ENCODE measurements around the gene PALLD. TPM values are rescaled to one million over a fixed set of nuclear protein-coding genes. Genes with fewer than 3 reads are reported as not detected.

Gene PALLD
- total RNA-seq, 1 experiment from 2014 or later, result 23.7 TPM

- ATAC-seq (no peak), DNase-seq (ENCODE audit: low spot score) (no peak)
- TF ChIP-seq, protein P1, sequence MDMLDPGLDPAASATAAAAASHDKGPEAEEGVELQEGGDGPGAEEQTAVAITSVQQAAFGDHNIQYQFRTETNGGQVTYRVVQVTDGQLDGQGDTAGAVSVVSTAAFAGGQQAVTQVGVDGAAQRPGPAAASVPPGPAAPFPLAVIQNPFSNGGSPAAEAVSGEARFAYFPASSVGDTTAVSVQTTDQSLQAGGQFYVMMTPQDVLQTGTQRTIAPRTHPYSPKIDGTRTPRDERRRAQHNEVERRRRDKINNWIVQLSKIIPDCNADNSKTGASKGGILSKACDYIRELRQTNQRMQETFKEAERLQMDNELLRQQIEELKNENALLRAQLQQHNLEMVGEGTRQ (CRISPR knock-in tag; IDR thresholded peaks at IDR 0.05), result no peak
- TF ChIP-seq FOXP1 (CRISPR knock-in tag; IDR thresholded peaks at IDR 0.05; ENCODE audit: borderline replicate concordance) (no peak), ZNF219 (CRISPR knock-in tag; IDR thresholded peaks at IDR 0.05; ENCODE audit: borderline replicate concordance) (no peak), CDX4 (CRISPR knock-in tag; IDR thresholded peaks at IDR 0.05; ENCODE audit: borderline replicate concordance) (no peak), ZNF532 (CRISPR knock-in tag; IDR thresholded peaks at IDR 0.05; ENCODE audit: borderline replicate concordance) (no peak), IRF2 (CRISPR knock-in tag; IDR thresholded peaks at IDR 0.05; ENCODE audit: borderline replicate concordance, low read depth) (no peak), ZNF263 (CRISPR knock-in tag; IDR thresholded peaks at IDR 0.05; ENCODE audit: low read depth) (no peak), ATF3 (CRISPR knock-in tag; conservative IDR thresholded peaks at IDR 0.05) (no peak)
- TF ChIP-seq, protein P2, sequence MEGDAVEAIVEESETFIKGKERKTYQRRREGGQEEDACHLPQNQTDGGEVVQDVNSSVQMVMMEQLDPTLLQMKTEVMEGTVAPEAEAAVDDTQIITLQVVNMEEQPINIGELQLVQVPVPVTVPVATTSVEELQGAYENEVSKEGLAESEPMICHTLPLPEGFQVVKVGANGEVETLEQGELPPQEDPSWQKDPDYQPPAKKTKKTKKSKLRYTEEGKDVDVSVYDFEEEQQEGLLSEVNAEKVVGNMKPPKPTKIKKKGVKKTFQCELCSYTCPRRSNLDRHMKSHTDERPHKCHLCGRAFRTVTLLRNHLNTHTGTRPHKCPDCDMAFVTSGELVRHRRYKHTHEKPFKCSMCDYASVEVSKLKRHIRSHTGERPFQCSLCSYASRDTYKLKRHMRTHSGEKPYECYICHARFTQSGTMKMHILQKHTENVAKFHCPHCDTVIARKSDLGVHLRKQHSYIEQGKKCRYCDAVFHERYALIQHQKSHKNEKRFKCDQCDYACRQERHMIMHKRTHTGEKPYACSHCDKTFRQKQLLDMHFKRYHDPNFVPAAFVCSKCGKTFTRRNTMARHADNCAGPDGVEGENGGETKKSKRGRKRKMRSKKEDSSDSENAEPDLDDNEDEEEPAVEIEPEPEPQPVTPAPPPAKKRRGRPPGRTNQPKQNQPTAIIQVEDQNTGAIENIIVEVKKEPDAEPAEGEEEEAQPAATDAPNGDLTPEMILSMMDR (IDR thresholded peaks at IDR 0.05), result no peak
- ChIA-PET POLR2A (no interaction called here), CTCF (interaction anchor here (1.0 to 2.2 kb wide), 2 partner anchors 67 to 89 kb away, joined by 4 to 5 read pairs; no protein-coding TSS in a partner anchor)
- Mint-ChIP-seq H3K4me3 (no peak overlapping the region), H3K27ac (no peak overlapping the region), H3K9me3 (peaks cover 8% of the 10 kb centered on the region), H3K27me3 (ENCODE audit: low read depth) (no peaks in the 10 kb centered on the region; the same call in 1 of the 2 replicates), H3K36me3 (peaks cover 9% of the 10 kb centered on the region), H3K4me1 (peaks cover 32% of the 10 kb centered on the region)
These were observed 357.6 kb downstream of the PALLD start for GRCh38 chr4:168854350-168854921.

DNA sequence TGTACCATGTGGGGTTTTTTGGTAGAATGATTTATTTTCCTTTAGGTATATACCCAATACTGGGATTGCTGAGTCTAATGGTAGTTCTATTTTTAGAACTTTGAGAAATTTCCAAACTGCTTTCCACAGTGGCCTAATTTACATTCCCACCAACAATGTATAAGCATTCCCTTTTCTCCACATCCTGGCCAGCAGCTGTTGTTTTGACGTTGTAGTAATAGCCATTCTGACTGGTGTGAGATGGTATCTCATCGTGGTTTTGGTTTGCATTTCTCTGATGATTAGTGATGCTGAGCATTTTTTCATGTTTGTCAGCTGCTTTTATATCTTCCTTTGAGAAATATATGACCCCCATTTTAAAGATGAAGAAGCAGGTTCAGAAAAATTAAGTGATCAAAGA, 359.5 kb downstream of the PALLD start:
- Mint-ChIP-seq H3K9me3 (peaks cover 8% of the 10 kb centered on the region), H3K4me3 (no peak overlapping the region), H3K27me3 (ENCODE audit: low read depth) (no peaks in the 10 kb centered on the region; the same call in 1 of the 2 replicates), H3K27ac (no peak overlapping the region), H3K36me3 (peaks cover 9% of the 10 kb centered on the region), H3K4me1 (peaks cover 21% of the 10 kb centered on the region)
- ChIA-PET CTCF (interaction anchor here (0.8 to 2.2 kb wide), 2 partner anchors 9 to 65 kb away, joined by 3 to 5 read pairs; no protein-coding TSS in a partner anchor), POLR2A (no interaction called here)
- ATAC-seq (no peak), DNase-seq (ENCODE audit: low spot score) (no peak)
- TF ChIP-seq ZNF232 (CRISPR knock-in tag; IDR thresholded peaks at IDR 0.05) (no peak), ZNF532 (CRISPR knock-in tag; IDR thresholded peaks at IDR 0.05; ENCODE audit: borderline replicate concordance) (no peak), E2F4 (CRISPR knock-in tag; IDR thresholded peaks at IDR 0.05; ENCODE audit: borderline replicate concordance, low read depth) (no peak), CREM (CRISPR knock-in tag; IDR thresholded peaks at IDR 0.05) (no peak)
- TF ChIP-seq, protein P3, sequence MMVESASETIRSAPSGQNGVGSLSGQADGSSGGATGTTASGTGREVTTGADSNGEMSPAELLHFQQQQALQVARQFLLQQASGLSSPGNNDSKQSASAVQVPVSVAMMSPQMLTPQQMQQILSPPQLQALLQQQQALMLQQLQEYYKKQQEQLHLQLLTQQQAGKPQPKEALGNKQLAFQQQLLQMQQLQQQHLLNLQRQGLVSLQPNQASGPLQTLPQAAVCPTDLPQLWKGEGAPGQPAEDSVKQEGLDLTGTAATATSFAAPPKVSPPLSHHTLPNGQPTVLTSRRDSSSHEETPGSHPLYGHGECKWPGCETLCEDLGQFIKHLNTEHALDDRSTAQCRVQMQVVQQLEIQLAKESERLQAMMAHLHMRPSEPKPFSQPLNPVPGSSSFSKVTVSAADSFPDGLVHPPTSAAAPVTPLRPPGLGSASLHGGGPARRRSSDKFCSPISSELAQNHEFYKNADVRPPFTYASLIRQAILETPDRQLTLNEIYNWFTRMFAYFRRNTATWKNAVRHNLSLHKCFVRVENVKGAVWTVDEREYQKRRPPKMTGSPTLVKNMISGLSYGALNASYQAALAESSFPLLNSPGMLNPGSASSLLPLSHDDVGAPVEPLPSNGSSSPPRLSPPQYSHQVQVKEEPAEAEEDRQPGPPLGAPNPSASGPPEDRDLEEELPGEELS (CRISPR knock-in tag; IDR thresholded peaks at IDR 0.05), result no peak

Measured in WTC11 (cell line).